K562 (cell line): Measurements from ENCODE around the gene DAZAP1. TPM values are rescaled to one million over a fixed set of nuclear protein-coding genes. Genes with fewer than 3 reads are reported as not detected.

ENCODE experiments used
- BCOR ChIP-seq: fragments of 450-650 bp; IDR thresholded peaks from 2 replicates; pipeline ENCODE4 v1.6.1; 2016
- FOSL1 ChIP-seq: fragments of 200-800 bp; sonication (Bioruptor generic); conservative IDR thresholded peaks from 2 replicates; pipeline ENCODE4 v1.6.1; 2016; ENCODE audit warnings: missing genetic modification characterization, missing compliant biosample characterization
- FOXP4 ChIP-seq: sonication (generic); formaldehyde crosslinking; IDR thresholded peaks from 2 replicates; pipeline ENCODE4 v1.8.0; 2022; ENCODE audit warnings: mild to moderate bottlenecking, missing genetic modification reagents, borderline replicate concordance
- L3MBTL2 ChIP-seq: fragments of 450-650 bp; IDR thresholded peaks from 2 replicates; pipeline ENCODE4 v1.6.1; 2016; ENCODE audit warnings: mild to moderate bottlenecking, moderate library complexity
- NFYB ChIP-seq: IDR thresholded peaks from 2 replicates; pipeline ENCODE4 v1.6.1; 2011; ENCODE audit warnings: mild to moderate bottlenecking, moderate library complexity; ENCODE audit not compliant: insufficient read length; ENCODE audit errors: extremely low read depth
- SRF ChIP-seq, 2 experiments: fragments of 250-450, 450-650 bp in 1 of 2; sonication (Bioruptor Pico) in 1 of 2; sonication (generic) in 1 of 2; formaldehyde crosslinking; IDR thresholded peaks; 2 replicates each; pipeline versions ENCODE4 v1.5.0 to v1.5.1; 2020 to 2022; ENCODE audit warnings: mild to moderate bottlenecking in 1 of 2, missing genetic modification reagents in 1 of 2
- TRIM24 ChIP-seq, 2 experiments: fragments of 450-650 bp; IDR thresholded peaks; 2 replicates each; pipeline ENCODE4 v1.6.1; 2016
- ZNF143 ChIP-seq: sonication (generic); formaldehyde crosslinking; IDR thresholded peaks from 2 replicates; pipeline ENCODE4 v1.9.0; 2022; ENCODE audit warnings: mild to moderate bottlenecking, missing genetic modification reagents
- ZNF324 ChIP-seq: fragments of 250-450 bp; sonication (Bioruptor Pico); IDR thresholded peaks from 2 replicates; pipeline ENCODE4 v1.4.0; 2020; ENCODE audit warnings: mild to moderate bottlenecking
- polyA plus RNA-seq, 8 experiments: library from polyadenylated mRNA; depleted of rRNA in 4 of 8; stranded (reverse) in 5 of 8; unstranded in 3 of 8; fragments of >200 nt; fragmentation: Nextera tagmentation in 2 of 8; fragmentation: Illumina TruSeq in 1 of 8; extraction: Ambion mirVana in 2 of 8; extraction: Trizol in 1 of 8; gene quantifications; 2 replicates each; pipeline versions ENCODE4 v1.2.1 to v1.2.3, GENCODE V29; 2011 to 2014; ENCODE audit warnings: inconsistent platforms in 1 of 8, missing spikeins in 1 of 8
- total RNA-seq, 7 experiments: library from RNA; depleted of rRNA in 6 of 7; stranded (reverse); fragments of >200 nt in 6 of 7; fragmentation: Illumina TruSeq in 2 of 7; extraction: Trizol in 2 of 7; gene quantifications; 2 replicates each; pipeline versions ENCODE4 v1.2.1 to v1.2.3, GENCODE V29; 2011 to 2021; ENCODE audit warnings: low replicate concordance in 1 of 7
- TF ChIP-seq, protein P1 (sequence below): fragments of 250-450 bp; sonication (Bioruptor Pico); IDR thresholded peaks from 2 replicates; pipeline ENCODE4 v1.5.0; 2021
- TF ChIP-seq, protein P2 (sequence below): fragments of 450-650 bp; formaldehyde crosslinking; IDR thresholded peaks from 2 replicates; pipeline ENCODE4 v1.4.0; 2020; ENCODE audit warnings: mild to moderate bottlenecking, moderate library complexity
- TF ChIP-seq, protein P3 (sequence below): fragments of 450-650 bp; IDR thresholded peaks from 2 replicates; pipeline ENCODE4 v1.6.1; 2016; ENCODE audit warnings: antibody characterized with exemption
- TF ChIP-seq, protein P4 (sequence below): fragments of 450-650 bp; IDR thresholded peaks from 2 replicates; pipeline ENCODE4 v1.6.1; 2018; ENCODE audit not compliant: partially characterized antibody

DAZAP1 gene
- total and polyA plus RNA-seq, 9 of the 15 experiments (the other 6 are each of a cell fraction or from before 2014, with no cell fraction given) = 10.8 to 289 (median 142) TPM

DNA sequence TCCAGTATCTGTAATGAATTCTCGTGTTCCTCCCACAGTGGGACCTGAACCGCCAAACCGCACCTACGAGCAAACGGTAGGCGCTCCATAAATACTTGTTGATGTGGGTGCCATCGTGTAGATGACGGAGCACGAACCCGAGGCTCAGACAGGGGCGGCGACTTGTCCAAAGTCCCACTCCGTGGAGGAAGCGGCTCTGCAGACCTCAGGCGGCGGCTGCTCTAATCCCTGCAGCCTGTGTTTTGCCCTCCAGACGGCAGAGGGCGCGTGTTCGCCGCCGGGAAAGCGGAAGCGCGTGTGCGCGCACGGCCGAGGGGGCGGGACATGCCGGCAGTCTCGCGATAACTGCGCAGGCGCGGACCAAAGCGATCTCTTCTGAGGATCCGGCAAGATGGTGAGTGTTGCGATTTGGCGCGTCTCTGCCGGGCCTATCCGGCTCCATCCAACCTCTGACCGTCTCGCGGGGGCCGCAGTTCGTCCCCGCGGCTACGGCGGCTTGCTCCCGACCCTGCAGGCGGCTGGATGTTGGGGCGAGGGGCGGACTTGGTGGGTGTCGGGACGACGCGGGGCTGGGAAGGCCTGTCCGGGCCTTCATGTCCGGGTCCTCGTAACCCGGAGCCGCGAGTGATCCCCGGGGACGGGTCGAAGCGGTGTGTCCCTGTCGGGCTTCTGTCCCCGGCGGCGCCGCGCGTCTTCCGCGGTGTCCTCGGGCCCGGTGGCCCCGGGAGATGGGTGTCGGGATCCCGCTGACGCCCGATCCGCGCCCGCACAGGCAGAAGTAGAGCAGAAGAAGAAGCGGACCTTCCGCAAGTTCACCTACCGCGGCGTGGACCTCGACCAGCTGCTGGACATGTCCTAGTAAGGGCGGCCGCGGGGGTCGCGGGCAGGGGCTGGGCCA lies 30.9 kb downstream of the DAZAP1 start, which contains the start of gene RPS15 (continued):
- TF ChIP-seq FOXP4 = no peak; the same call in 1 of the 2 replicates
- TF ChIP-seq NFYB = no peak
- TF ChIP-seq, protein P1, sequence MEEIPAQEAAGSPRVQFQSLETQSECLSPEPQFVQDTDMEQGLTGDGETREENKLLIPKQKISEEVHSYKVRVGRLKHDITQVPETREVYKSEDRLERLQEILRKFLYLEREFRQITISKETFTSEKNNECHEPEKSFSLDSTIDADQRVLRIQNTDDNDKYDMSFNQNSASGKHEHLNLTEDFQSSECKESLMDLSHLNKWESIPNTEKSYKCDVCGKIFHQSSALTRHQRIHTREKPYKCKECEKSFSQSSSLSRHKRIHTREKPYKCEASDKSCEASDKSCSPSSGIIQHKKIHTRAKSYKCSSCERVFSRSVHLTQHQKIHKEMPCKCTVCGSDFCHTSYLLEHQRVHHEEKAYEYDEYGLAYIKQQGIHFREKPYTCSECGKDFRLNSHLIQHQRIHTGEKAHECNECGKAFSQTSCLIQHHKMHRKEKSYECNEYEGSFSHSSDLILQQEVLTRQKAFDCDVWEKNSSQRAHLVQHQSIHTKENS (CRISPR knock-in tag) = no peak
- TF ChIP-seq SRF (CRISPR knock-in tag; IDR thresholded peaks at IDR 0.05) = peak in 1 of 2 experiments; percentile 62; a peak in 1 of 4 replicates
- TF ChIP-seq ZNF143 (CRISPR knock-in tag) = no peak
- TF ChIP-seq L3MBTL2 = peak; percentile 78
- TF ChIP-seq BCOR = peak; percentile 23
- TF ChIP-seq, protein P2, sequence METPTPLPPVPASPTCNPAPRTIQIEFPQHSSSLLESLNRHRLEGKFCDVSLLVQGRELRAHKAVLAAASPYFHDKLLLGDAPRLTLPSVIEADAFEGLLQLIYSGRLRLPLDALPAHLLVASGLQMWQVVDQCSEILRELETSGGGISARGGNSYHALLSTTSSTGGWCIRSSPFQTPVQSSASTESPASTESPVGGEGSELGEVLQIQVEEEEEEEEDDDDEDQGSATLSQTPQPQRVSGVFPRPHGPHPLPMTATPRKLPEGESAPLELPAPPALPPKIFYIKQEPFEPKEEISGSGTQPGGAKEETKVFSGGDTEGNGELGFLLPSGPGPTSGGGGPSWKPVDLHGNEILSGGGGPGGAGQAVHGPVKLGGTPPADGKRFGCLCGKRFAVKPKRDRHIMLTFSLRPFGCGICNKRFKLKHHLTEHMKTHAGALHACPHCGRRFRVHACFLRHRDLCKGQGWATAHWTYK = peak; percentile 89
- TF ChIP-seq, protein P3, sequence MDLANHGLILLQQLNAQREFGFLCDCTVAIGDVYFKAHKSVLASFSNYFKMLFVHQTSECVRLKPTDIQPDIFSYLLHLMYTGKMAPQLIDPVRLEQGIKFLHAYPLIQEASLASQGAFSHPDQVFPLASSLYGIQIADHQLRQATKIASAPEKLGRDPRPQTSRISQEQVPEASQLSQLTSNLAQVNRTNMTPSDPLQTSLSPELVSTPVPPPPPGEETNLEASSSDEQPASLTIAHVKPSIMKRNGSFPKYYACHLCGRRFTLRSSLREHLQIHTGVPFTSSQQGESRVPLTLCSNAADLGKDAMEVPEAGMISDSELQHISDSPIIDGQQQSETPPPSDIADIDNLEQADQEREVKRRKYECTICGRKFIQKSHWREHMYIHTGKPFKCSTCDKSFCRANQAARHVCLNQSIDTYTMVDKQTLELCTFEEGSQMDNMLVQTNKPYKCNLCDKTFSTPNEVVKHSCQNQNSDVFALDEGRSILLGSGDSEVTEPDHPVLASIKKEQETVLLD = peak; percentile 87
- TF ChIP-seq TRIM24 (IDR thresholded peaks at IDR 0.05) = peak in 1 of 2 experiments; percentile 75; a peak in 2 of 4 replicates
- TF ChIP-seq ZNF324 (CRISPR knock-in tag) = no peak
- TF ChIP-seq FOSL1 (tag) = 0 out of 2 replicates have a peak, but pooled peaks have one; percentile 16
- TF ChIP-seq, protein P4, sequence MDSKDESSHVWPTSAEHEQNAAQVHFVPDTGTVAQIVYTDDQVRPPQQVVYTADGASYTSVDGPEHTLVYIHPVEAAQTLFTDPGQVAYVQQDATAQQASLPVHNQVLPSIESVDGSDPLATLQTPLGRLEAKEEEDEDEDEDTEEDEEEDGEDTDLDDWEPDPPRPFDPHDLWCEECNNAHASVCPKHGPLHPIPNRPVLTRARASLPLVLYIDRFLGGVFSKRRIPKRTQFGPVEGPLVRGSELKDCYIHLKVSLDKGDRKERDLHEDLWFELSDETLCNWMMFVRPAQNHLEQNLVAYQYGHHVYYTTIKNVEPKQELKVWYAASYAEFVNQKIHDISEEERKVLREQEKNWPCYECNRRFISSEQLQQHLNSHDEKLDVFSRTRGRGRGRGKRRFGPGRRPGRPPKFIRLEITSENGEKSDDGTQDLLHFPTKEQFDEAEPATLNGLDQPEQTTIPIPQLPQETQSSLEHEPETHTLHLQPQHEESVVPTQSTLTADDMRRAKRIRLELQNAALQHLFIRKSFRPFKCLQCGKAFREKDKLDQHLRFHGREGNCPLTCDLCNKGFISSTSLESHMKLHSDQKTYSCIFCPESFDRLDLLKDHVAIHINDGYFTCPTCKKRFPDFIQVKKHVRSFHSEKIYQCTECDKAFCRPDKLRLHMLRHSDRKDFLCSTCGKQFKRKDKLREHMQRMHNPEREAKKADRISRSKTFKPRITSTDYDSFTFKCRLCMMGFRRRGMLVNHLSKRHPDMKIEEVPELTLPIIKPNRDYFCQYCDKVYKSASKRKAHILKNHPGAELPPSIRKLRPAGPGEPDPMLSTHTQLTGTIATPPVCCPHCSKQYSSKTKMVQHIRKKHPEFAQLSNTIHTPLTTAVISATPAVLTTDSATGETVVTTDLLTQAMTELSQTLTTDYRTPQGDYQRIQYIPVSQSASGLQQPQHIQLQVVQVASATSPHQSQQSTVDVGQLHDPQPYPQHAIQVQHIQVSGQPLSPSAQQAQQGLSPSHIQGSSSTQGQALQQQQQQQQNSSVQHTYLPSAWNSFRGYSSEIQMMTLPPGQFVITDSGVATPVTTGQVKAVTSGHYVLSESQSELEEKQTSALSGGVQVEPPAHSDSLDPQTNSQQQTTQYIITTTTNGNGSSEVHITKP = peak; percentile 23
